ENCODE results near the gene TSGA10IP. TPM values are rescaled to one million over a fixed set of nuclear protein-coding genes. Genes with fewer than 3 reads are reported as not detected.
"Not testable (repeated sequence)": the region's sequence is repeated elsewhere in the genome, so short reads cannot be mapped to it uniquely, and the experiment has no call there.

Gene TSGA10IP
- total RNA-seq, 1 donor from 2014 or later = not detected

GRCh38 chr11:65947603-65948125, 2.4 kb downstream of the TSGA10IP start:
- DNase-seq = no peak

DNA sequence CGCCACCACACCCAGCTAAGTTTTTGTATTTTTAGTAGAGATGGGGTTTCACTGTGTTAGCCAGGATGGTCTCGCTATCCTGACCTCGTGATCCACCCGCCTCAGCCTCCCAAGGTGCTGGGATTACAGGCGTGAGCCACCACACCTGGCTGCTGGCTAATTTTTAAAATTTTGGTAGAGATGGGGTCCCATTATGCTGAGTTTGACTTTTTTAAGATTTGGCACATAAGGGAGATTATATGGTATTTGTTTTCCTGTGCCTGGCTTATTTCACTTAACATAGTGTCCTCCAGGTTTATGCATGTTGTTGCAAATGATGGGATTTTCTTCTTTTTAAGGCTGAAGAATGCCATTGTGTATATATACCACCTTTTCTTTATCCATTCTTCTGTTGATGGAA, 5.4 kb downstream of the TSGA10IP start:
- not testable (repeated sequence) for DNase-seq

GRCh38 chr11:65951641-65952040, 6.4 kb downstream of the TSGA10IP start:
- not testable (repeated sequence) for DNase-seq

DNA sequence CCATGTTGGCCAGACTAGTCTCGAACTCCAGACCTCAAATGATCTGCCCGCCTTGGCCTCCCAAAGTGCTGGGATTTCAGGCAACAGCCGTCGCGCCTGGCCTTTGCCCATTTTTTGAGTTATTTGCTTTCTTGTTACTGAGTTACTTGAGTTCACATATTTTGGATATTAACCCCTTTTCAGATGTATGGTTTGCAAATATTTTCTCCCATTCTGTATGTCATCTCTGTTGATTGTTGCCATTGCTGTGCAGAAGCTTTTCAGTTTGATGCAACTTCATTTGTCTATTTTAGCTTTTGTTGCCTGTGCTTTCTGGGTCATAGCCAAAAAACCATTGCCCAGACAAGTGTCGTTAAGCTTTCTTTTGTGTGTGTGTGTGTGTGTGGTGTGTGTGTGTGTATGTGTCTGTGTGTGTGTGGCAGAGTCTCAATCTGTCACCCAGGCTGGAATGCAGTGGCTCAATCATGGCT, 6.8 kb downstream of the TSGA10IP start:
- DNase-seq = no peak

GRCh38 chr11:65953471-65953870, 8.2 kb downstream of the TSGA10IP start:
- no peak for DNase-seq

- no peak for DNase-seq
These were observed 9.5 kb downstream of the TSGA10IP start for GRCh38 chr11:65954771-65955170.

DNA sequence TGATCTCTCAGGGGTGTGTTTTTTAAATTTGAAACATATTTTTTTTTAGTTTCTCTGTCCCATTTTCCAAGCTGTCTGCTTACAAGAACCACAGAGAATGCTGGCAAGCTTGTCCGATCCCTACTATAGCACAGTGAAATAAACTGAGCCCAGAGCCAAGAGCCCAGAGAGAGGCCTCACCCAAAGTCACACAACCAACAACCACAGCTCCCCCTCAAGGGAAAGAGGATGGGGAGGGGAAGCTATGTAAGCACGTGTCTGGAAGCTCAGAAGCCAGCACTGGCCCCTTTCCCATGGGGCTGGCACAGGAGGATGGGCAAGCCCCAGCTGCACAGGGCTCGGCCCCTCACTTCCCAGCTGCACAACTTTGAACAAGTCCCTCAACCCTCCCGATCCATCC, 13.0 kb downstream of the TSGA10IP start:
- no peak for DNase-seq

GRCh38 chr11:65958774-65959420, 13.6 kb downstream of the TSGA10IP start:
- DNase-seq = no peak

DNA sequence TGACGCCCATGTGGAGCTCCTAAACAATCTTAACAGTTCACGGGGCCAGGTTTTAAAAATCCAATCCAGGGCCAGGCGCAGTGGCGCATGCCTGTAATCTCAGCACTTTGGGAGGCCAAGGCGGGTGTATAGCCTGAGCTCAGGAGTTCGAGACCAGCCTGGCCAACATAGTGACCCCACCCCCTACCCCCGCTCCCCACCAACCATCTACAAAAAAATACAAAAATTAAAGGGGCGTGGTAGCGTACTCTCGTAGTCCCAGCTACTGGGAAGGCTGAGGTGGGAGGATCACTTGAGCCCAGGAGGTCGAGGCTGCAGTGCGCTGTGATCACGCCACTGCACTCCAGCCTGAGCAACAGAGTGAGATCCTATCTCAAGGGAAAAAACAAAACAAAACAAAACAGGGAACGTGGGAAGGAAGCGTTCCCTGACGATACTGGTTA, 15.6 kb downstream of the TSGA10IP start:
- no peak for DNase-seq

- DNase-seq = peak; percentile 96
These were observed 16.2 kb downstream of the TSGA10IP start, which contains the start of gene SART1 for GRCh38 chr11:65961267-65962140. TSS of gene SART1 (plus strand) at chr11:65961734. CDS start at chr11:65961781, 47 bp downstream.

DNA sequence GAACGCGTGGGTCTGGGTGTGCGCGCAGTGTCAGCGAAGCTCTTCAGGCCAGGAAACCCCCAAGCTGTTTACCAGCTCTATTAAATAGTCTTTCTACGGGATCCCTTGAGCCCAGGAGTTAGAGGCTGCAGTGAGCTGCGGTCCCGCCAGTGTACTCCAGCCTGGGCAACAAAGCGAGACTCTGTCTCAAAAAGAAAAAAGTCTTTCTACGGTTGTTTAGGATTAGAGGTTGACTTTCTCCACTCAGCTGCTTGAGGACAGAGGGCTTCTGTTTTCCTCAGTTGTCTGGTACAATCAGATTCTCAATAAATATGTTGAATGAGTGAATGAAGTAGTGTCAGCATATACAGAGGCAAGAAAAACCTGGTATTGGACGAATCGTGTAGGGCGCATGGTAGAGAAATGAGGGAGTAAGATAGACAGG, 16.9 kb downstream of the TSGA10IP start:
- DNase-seq = no peak

GRCh38 chr11:65964906-65965305, 19.6 kb downstream of the TSGA10IP start:
- DNase-seq = no peak

GRCh38 chr11:65965986-65966762, 20.9 kb downstream of the TSGA10IP start:
- no peak for DNase-seq

DNA sequence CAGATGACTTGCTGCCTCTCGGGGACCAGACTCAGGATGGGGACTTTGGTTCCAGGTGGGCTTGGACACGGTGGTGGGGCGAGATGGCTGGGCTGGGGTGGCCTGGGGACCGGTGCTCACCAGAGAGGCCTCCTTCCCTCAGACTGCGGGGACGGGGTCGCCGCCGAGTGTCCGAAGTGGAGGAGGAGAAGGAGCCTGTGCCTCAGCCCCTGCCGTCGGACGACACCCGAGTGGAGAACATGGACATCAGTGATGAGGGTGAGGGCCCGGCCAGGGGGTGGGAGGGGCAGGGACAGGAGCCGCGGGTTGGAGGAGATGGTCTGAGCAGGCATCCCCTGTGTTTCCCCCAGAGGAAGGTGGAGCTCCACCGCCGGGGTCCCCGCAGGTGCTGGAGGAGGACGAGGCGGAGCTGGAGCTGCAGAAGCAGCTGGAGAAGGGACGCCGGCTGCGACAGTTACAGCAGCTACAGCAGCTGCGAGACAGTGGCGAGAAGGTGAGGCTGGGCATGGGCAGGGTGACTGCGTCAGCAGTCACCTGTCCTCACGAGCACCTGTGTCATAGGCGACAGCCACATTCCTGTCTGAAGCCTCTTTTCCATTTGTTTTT, 22.2 kb downstream of the TSGA10IP start:
- DNase-seq = no peak

DNA sequence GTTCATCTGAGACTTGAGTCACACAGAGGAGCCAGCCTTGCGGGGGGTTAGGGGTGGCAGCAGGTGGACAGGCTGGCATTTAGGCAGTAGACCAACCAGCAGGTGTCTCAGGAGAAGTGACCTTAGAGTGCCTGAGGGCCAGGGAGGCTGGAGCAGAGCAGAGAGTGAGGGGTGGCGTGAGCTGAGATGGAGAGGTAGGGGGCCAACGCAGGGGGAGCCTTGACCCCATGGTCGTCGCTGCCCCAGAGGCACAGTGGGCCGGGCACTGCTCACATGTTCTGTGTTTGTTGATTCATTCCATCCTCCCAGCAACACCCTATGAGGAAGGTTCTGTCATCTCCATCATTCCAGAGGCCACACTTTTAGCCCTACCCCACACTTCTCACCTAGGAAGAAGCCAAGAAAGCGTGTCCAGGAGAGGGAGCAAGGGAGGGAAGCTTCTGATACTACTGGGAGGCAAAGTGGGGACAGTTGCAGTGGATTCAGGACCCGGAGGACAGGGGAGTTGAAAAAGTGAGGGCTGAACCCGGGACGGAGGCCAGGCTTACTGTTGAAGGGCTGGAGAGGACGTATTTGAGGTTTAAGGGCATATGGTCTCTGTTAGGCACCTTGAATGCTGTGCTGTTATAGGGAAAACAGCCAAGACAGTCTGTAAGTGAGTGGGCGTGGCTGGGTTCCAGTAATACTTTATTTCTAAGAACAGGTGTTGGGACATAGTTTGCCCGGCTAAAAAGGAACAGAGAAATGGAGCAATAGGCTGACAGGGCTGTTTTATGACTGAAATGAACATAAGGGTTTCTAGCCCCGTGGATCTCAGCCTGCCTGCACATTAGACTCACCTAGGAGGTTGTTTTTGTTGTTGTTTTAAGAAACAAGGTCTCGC, 23.6 kb downstream of the TSGA10IP start:
- no peak for DNase-seq

GRCh38 chr11:65972116-65972515, 26.8 kb downstream of the TSGA10IP start:
- DNase-seq = no peak

GRCh38 chr11:65973439-65974110, 28.3 kb downstream of the TSGA10IP start:
- DNase-seq = no peak

- DNase-seq = no peak
These were observed 30.5 kb downstream of the TSGA10IP start for GRCh38 chr11:65975771-65976170.

DNA sequence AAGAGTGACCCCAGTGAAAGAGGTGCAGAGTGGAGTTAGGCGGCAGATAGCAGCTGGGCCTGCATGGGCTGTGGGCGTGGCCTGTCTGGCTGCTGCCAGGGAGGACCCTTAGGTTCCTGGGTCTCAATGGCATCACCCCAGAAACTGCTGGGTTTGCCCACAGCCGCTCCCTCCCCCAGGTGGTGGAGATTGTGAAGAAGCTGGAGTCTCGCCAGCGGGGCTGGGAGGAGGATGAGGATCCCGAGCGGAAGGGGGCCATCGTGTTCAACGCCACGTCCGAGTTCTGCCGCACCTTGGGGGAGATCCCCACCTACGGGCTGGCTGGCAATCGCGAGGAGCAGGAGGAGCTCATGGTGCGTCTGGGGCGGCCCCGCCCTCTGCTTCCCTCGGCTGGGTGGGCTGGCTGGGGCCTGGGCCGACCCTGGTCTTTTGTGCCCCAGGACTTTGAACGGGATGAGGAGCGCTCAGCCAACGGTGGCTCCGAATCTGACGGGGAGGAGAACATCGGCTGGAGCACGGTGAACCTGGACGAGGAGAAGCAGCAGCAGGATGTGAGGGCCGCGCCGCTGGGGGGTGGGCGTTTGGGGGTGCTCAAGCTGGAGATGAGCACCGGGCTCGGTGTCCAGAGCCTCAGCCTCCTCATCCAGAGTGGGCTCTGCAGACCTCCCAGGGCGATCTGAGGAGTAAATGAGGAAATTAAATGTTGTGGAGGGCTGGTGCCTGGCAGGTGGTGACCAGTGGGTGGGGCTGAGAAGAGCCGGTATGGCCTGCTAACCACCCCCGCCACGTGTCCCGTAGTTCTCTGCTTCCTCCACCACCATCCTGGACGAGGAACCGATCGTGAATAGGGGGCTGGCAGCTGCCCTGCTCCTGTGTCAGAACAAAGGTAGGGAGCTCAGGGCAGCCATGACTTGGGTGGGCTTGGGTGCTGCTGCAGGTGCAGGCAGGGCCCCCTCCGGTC, 31.2 kb downstream of the TSGA10IP start:
- DNase-seq = no peak
